K562 (cell line): Measurements from ENCODE around the gene CIP2A.

ENCODE experiments used
- DNMT1 ChIP-seq: fragments of 450-650 bp; IDR thresholded peaks from 2 replicates; pipeline ENCODE4 v1.6.1; 2016; ENCODE audit warnings: antibody characterized with exemption, mild to moderate bottlenecking
- ELF1 ChIP-seq: fragments of 200-800 bp; sonication (Bioruptor generic); IDR thresholded peaks from 2 replicates; pipeline ENCODE4 v1.6.1; 2016; ENCODE audit warnings: missing genetic modification characterization, missing compliant biosample characterization
- EZH2 ChIP-seq: IDR thresholded peaks from 2 replicates; pipeline ENCODE4 v1.6.1; 2012; ENCODE audit warnings: low read depth, mild to moderate bottlenecking, inconsistent platforms, low read length, borderline replicate concordance
- HCFC1 ChIP-seq: IDR thresholded peaks from 2 replicates; pipeline ENCODE4 v1.6.1; 2012; ENCODE audit warnings: low read depth, low read length, improper control_type of control experiment
- HNRNPH1 ChIP-seq: fragments of 200-400 bp; formaldehyde crosslinking; optimal IDR thresholded peaks from 2 replicates; pipeline ENCODE3; 2017; ENCODE audit warnings: low read depth, mild to moderate bottlenecking, low read length, moderate library complexity
- MEF2A ChIP-seq: IDR thresholded peaks from 2 replicates; pipeline ENCODE4 v1.6.1; 2011; ENCODE audit warnings: low read depth, mild to moderate bottlenecking, low read length, moderate library complexity; ENCODE audit not compliant: control insufficient read depth
- POLR2A ChIP-seq: fragments of 450-650 bp; conservative IDR thresholded peaks from 2 replicates; pipeline ENCODE4 v1.6.1; 2016
- RBM25 ChIP-seq: fragments of 200-400 bp; formaldehyde crosslinking; IDR thresholded peaks from 2 replicates; pipeline ENCODE4 v1.6.1; 2018; ENCODE audit warnings: low read length, low read depth, moderate library complexity; ENCODE audit not compliant: severe bottlenecking
- TFAP4 ChIP-seq: sonication (generic); formaldehyde crosslinking; IDR thresholded peaks from 2 replicates; pipeline ENCODE4 v1.8.0; 2022; ENCODE audit warnings: missing genetic modification reagents, mild to moderate bottlenecking, moderate library complexity, borderline replicate concordance
- ZNF274 ChIP-seq: IDR thresholded peaks from 2 replicates; pipeline ENCODE4 v1.6.1; 2011; ENCODE audit warnings: low read depth, mild to moderate bottlenecking, low read length, moderate library complexity, borderline replicate concordance
- TF ChIP-seq, protein P1 (sequence below): fragments of 450-650 bp; IDR thresholded peaks from 2 replicates; pipeline ENCODE4 v1.6.1; 2014; ENCODE audit warnings: low read depth, mild to moderate bottlenecking, moderate library complexity, borderline replicate concordance
- TF ChIP-seq, protein P2 (sequence below), 3 experiments: IDR thresholded peaks in 2 of 3; conservative IDR thresholded peaks in 1 of 3; 2 replicates each; pipeline ENCODE4 v1.5.1; 2011 to 2012; ENCODE audit warnings: low read length in 3 of 3, mild to moderate bottlenecking in 3 of 3, control low read depth in 2 of 3, improper control_type of control experiment in 1 of 3, inconsistent platforms in 1 of 3, low read depth in 1 of 3, mixed read lengths in 1 of 3, moderate library complexity in 1 of 3; ENCODE audit not compliant: insufficient read depth in 2 of 3

- no peak for TF ChIP-seq POLR2A
- no peak for TF ChIP-seq TFAP4 (CRISPR knock-in tag)
- TF ChIP-seq ELF1 (tag), result no peak
- no peak for TF ChIP-seq MEF2A
- TF ChIP-seq RBM25, result no peak
- TF ChIP-seq, protein P1, sequence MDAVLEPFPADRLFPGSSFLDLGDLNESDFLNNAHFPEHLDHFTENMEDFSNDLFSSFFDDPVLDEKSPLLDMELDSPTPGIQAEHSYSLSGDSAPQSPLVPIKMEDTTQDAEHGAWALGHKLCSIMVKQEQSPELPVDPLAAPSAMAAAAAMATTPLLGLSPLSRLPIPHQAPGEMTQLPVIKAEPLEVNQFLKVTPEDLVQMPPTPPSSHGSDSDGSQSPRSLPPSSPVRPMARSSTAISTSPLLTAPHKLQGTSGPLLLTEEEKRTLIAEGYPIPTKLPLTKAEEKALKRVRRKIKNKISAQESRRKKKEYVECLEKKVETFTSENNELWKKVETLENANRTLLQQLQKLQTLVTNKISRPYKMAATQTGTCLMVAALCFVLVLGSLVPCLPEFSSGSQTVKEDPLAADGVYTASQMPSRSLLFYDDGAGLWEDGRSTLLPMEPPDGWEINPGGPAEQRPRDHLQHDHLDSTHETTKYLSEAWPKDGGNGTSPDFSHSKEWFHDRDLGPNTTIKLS, result no peak
- TF ChIP-seq EZH2, result no peak
- TF ChIP-seq HCFC1, result no peak
- TF ChIP-seq DNMT1, result no peak
- TF ChIP-seq ZNF274, result no peak
- TF ChIP-seq, protein P2, sequence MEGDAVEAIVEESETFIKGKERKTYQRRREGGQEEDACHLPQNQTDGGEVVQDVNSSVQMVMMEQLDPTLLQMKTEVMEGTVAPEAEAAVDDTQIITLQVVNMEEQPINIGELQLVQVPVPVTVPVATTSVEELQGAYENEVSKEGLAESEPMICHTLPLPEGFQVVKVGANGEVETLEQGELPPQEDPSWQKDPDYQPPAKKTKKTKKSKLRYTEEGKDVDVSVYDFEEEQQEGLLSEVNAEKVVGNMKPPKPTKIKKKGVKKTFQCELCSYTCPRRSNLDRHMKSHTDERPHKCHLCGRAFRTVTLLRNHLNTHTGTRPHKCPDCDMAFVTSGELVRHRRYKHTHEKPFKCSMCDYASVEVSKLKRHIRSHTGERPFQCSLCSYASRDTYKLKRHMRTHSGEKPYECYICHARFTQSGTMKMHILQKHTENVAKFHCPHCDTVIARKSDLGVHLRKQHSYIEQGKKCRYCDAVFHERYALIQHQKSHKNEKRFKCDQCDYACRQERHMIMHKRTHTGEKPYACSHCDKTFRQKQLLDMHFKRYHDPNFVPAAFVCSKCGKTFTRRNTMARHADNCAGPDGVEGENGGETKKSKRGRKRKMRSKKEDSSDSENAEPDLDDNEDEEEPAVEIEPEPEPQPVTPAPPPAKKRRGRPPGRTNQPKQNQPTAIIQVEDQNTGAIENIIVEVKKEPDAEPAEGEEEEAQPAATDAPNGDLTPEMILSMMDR (IDR thresholded peaks at IDR 0.05 in 2 of 3, conservative IDR thresholded peaks at IDR 0.05 in 1 of 3; ENCODE audit: insufficient read depth in 2 of 3, low read depth in 1 of 3, low read length in 3 of 3), result no peak
- TF ChIP-seq HNRNPH1, result no peak
Measured at GRCh38 chr3:108510496-108510895, 78.7 kb downstream of the CIP2A start, which contains the start of gene MYH15.
